Fibroblast of lung (primary cell): ENCODE data around the gene ITPR1. TPM values are rescaled to one million over a fixed set of nuclear protein-coding genes. Genes with fewer than 3 reads are reported as not detected.

ENCODE experiments used
- DNase-seq, 2 donors: peaks; one replicate each; pipeline versions ENCODE4 v3.0.0 to v3.0.0-alpha.2; 2010; ENCODE audit warnings: low read depth in 2 of 2
- H2AFZ ChIP-seq: 2 replicates; pipeline ENCODE4 v1.5.1; 2012; ENCODE audit warnings: low read length, control low read depth, inconsistent platforms
- H3K27ac ChIP-seq: 2 replicates; pipeline ENCODE4 v1.5.1; 2011; ENCODE audit warnings: low read length, control low read depth; ENCODE audit not compliant: insufficient read depth
- H3K27me3 ChIP-seq: 2 replicates; pipeline ENCODE4 v1.5.1; 2011; ENCODE audit warnings: mild to moderate bottlenecking, low read length; ENCODE audit not compliant: control insufficient read depth, insufficient read depth
- H3K36me3 ChIP-seq: 2 replicates; pipeline ENCODE4 v1.5.1; 2011; ENCODE audit warnings: low read length; ENCODE audit not compliant: control insufficient read depth, insufficient read depth
- H3K4me1 ChIP-seq: 2 replicates; pipeline ENCODE4 v1.5.1; 2011; ENCODE audit warnings: low read length; ENCODE audit not compliant: control insufficient read depth, insufficient read depth; ENCODE audit errors: extremely low read depth
- H3K4me2 ChIP-seq: 2 replicates; pipeline ENCODE4 v1.5.1; 2011; ENCODE audit warnings: low read length, control low read depth; ENCODE audit not compliant: insufficient read depth; ENCODE audit errors: extremely low read depth
- H3K4me3 ChIP-seq, 4 experiments: fragments of 200-600 bp in 1 of 4; sonication (generic) in 1 of 4; replicated peaks in 1 of 4; 2 replicates each; pipeline ENCODE4 v1.5.1; 2011 to 2016; ENCODE audit warnings: low read length in 4 of 4, low read depth in 3 of 4, mild to moderate bottlenecking in 3 of 4, control low read depth in 2 of 4, inconsistent platforms in 1 of 4, mixed read lengths in 1 of 4; ENCODE audit not compliant: insufficient read depth in 1 of 4; ENCODE audit errors: control extremely low read depth in 1 of 4
- H3K79me2 ChIP-seq: 2 replicates; pipeline ENCODE4 v1.5.1; 2012; ENCODE audit warnings: mild to moderate bottlenecking, low read length, inconsistent platforms; ENCODE audit not compliant: control insufficient read depth, insufficient read depth
- H3K9ac ChIP-seq: 2 replicates; pipeline ENCODE4 v1.5.1; 2011; ENCODE audit warnings: mild to moderate bottlenecking, low read length, control low read depth; ENCODE audit not compliant: insufficient read depth
- H3K9me3 ChIP-seq: 2 replicates; pipeline ENCODE4 v1.5.1; 2012; ENCODE audit warnings: low read depth, low read length; ENCODE audit not compliant: control insufficient read depth, insufficient read depth
- H4K20me1 ChIP-seq: 2 replicates; pipeline ENCODE4 v1.5.1; 2011; ENCODE audit warnings: low read length; ENCODE audit not compliant: control insufficient read depth, insufficient read depth; ENCODE audit errors: extremely low read depth
- CTCF ChIP-seq, 2 donors: IDR thresholded peaks in 1 of 2; conservative IDR thresholded peaks in 1 of 2; 1 replicate in 1 of 2; 2 replicates in 1 of 2; pipeline ENCODE4 v1.5.1; 2011 to 2012; ENCODE audit warnings: low read length in 2 of 2, control low read depth in 1 of 2, inconsistent platforms in 1 of 2, low read depth in 1 of 2, mild to moderate bottlenecking in 1 of 2
- EZH2 ChIP-seq: IDR thresholded peaks from 2 replicates; pipeline ENCODE4 v1.5.1; 2012; ENCODE audit warnings: low read length, control low read depth, mild to moderate bottlenecking; ENCODE audit errors: missing control alignments
- polyA plus RNA-seq, 2 donors: library from polyadenylated mRNA; depleted of rRNA in 1 of 2; stranded (reverse) in 1 of 2; unstranded in 1 of 2; fragments of >200 nt; gene quantifications; 2 replicates each; pipeline ENCODE4 v1.2.1, GENCODE V29; 2011 to 2012; ENCODE audit warnings: missing spikeins in 1 of 2
- total RNA-seq: library from RNA; depleted of rRNA; stranded (reverse); fragments of >200 nt; gene quantifications from 2 replicates; pipeline ENCODE4 v1.2.1, GENCODE V29; 2014

The ITPR1 gene
- total and polyA plus RNA-seq, 2 donors (not counting 1 experiment from before 2014, with no cell fraction given) = 19.2 to 87.0 TPM

GRCh38 chr3:4546346-4547178 lies 53.4 kb downstream of the ITPR1 start:
- no peaks in the 10 kb centered on the region for H4K20me1 ChIP-seq
- H2AFZ ChIP-seq = no peak overlapping the region
- H3K9ac ChIP-seq = no peak overlapping the region
- no peak overlapping the region for H3K4me3 ChIP-seq
- H3K27me3 ChIP-seq = no peaks in the 10 kb centered on the region
- no peaks in the 10 kb centered on the region for H3K79me2 ChIP-seq
- no peak for DNase-seq
- no peak overlapping the region for H3K4me2 ChIP-seq
- H3K4me1 ChIP-seq = no peaks in the 10 kb centered on the region
- no peaks in the 10 kb centered on the region for H3K36me3 ChIP-seq
- TF ChIP-seq CTCF (conservative IDR thresholded peaks at IDR 0.05 in 1 of 2, IDR thresholded peaks at IDR 0.05 in 1 of 2; ENCODE audit: low read depth in 1 of 2, low read length in 2 of 2) = no peak
- H3K9me3 ChIP-seq = no peaks in the 10 kb centered on the region
- no peak overlapping the region for H3K27ac ChIP-seq

GRCh38 chr3:4547799-4548198 lies 54.7 kb downstream of the ITPR1 start:
- no peak overlapping the region for H2AFZ ChIP-seq
- H3K9ac ChIP-seq = no peak overlapping the region
- H3K4me2 ChIP-seq = no peak overlapping the region
- no peaks in the 10 kb centered on the region for H3K9me3 ChIP-seq
- TF ChIP-seq CTCF (conservative IDR thresholded peaks at IDR 0.05 in 1 of 2, IDR thresholded peaks at IDR 0.05 in 1 of 2; ENCODE audit: low read depth in 1 of 2, low read length in 2 of 2) (no peak), EZH2 (no peak)
- no peaks in the 10 kb centered on the region for H3K79me2 ChIP-seq
- no peaks in the 10 kb centered on the region for H4K20me1 ChIP-seq
- no peaks in the 10 kb centered on the region for H3K4me1 ChIP-seq
- no peaks in the 10 kb centered on the region for H3K27me3 ChIP-seq
- no peak overlapping the region for H3K4me3 ChIP-seq
- no peak overlapping the region for H3K27ac ChIP-seq
- DNase-seq = no peak
- H3K36me3 ChIP-seq = no peaks in the 10 kb centered on the region

- Histone ChIP-seq H3K27ac (no peak overlapping the region), H3K4me2 (no peak overlapping the region), H3K36me3 (no peaks in the 10 kb centered on the region), H3K9me3 (no peaks in the 10 kb centered on the region), H3K27me3 (no peaks in the 10 kb centered on the region), H3K4me1 (no peaks in the 10 kb centered on the region), H3K79me2 (no peaks in the 10 kb centered on the region), H3K9ac (no peak overlapping the region), H2AFZ (no peak overlapping the region), H3K4me3 (no peak overlapping the region), H4K20me1 (no peaks in the 10 kb centered on the region)
- TF ChIP-seq EZH2 (no peak), CTCF (conservative IDR thresholded peaks at IDR 0.05 in 1 of 2, IDR thresholded peaks at IDR 0.05 in 1 of 2; ENCODE audit: low read depth in 1 of 2, low read length in 2 of 2) (no peak)
- no peak for DNase-seq
Measured at GRCh38 chr3:4548356-4548755, 55.2 kb downstream of the ITPR1 start.
